SU-DHL-6 (cell line): ENCODE measurements around the gene ATP9B.

Experiments
- CTCF ChIP-seq: fragments of 200-600 bp; sonication (generic); IDR thresholded peaks from one replicate; pipeline ENCODE4 v1.5.1; 2017; ENCODE audit warnings: antibody characterized with exemption, mild to moderate bottlenecking, low read length, moderate library complexity; ENCODE audit not compliant: insufficient read depth, poor library complexity, severe bottlenecking
- EZH2phosphoT487 ChIP-seq: fragments of 200-600 bp; sonication (generic), shearing (Covaris generic); conservative IDR thresholded peaks from 2 replicates; pipeline ENCODE4 v1.6.1; 2018; ENCODE audit warnings: mild to moderate bottlenecking, antibody characterized with exemption, low read length, moderate library complexity, mixed read lengths

- TF ChIP-seq CTCF (no peak), EZH2phosphoT487 (no peak)
Measured at GRCh38 chr18:79218605-79219190, 149.5 kb downstream of the ATP9B start.
